WTC11 (cell line): ENCODE data around the gene FAM76B. TPM values are rescaled to one million over a fixed set of nuclear protein-coding genes. Genes with fewer than 3 reads are reported as not detected.

Experiments
- ATAC-seq: fragments of 200-7000 bp; cut with Tn5 transposase; 2 replicates; pipeline ENCODE4 v1.10.0; 2021; ENCODE audit warnings: mild to moderate bottlenecking, moderate library complexity
- CTCF ChIA-PET: fragments of 300-600 bp; sonication (Branson Sonifier 250); formaldehyde crosslinking; loops from one replicate; lab custom pipeline; 2021; ENCODE audit warnings: antibody characterized with exemption; lab: Charles Lee
- POLR2A ChIA-PET: fragments of 350-600 bp; sonication (Branson Sonifier 250); formaldehyde crosslinking; loops from one replicate; lab custom pipeline; 2021; ENCODE audit warnings: antibody characterized with exemption; lab: Charles Lee
- DNase-seq: peaks from one replicate; pipeline ENCODE4 v3.0.0; 2021; ENCODE audit warnings: low spot score
- H3K27ac Mint-ChIP-seq: 2 replicates; pipeline ENCODE4 v1.8.0; 2021; ENCODE audit warnings: mixed read lengths
- H3K27me3 Mint-ChIP-seq: 2 replicates; pipeline ENCODE4 v1.8.0; 2021; ENCODE audit warnings: low read depth, mild to moderate bottlenecking, moderate library complexity, mixed read lengths
- H3K36me3 Mint-ChIP-seq: 2 replicates; pipeline ENCODE4 v1.8.0; 2021; ENCODE audit warnings: mixed read lengths
- H3K4me1 Mint-ChIP-seq: 2 replicates; pipeline ENCODE4 v1.8.0; 2022; ENCODE audit warnings: mixed read lengths
- H3K4me3 Mint-ChIP-seq: 2 replicates; pipeline ENCODE4 v1.8.0; 2021; ENCODE audit warnings: mild to moderate bottlenecking, moderate library complexity, mixed read lengths
- H3K9me3 Mint-ChIP-seq: 2 replicates; pipeline ENCODE4 v1.8.0; 2021; ENCODE audit warnings: mixed read lengths
- FOXK1 ChIP-seq: sonication (generic); formaldehyde crosslinking; IDR thresholded peaks from 2 replicates; pipeline ENCODE4 v1.8.0; 2022; ENCODE audit warnings: mild to moderate bottlenecking, moderate library complexity, missing genetic modification reagents
- GRHL2 ChIP-seq: fragments of 250-450 bp; sonication (Bioruptor Pico); IDR thresholded peaks from 2 replicates; pipeline ENCODE4 v1.8.0; 2022; ENCODE audit warnings: mild to moderate bottlenecking, moderate library complexity; ENCODE audit not compliant: insufficient replicate concordance, severe bottlenecking
- MXD4 ChIP-seq: fragments of 250-450 bp; sonication (Bioruptor Pico); IDR thresholded peaks from 2 replicates; pipeline ENCODE4 v1.8.0; 2021; ENCODE audit warnings: mild to moderate bottlenecking, moderate library complexity, borderline replicate concordance
- NFYB ChIP-seq: sonication (generic); formaldehyde crosslinking; conservative IDR thresholded peaks from 2 replicates; pipeline ENCODE4 v1.8.0; 2022; ENCODE audit warnings: low read depth, missing genetic modification reagents
- NR3C1 ChIP-seq: sonication (generic); formaldehyde crosslinking; conservative IDR thresholded peaks from 2 replicates; pipeline ENCODE4 v1.8.1; 2023; ENCODE audit warnings: low read depth, mild to moderate bottlenecking, missing genetic modification reagents
- OVOL2 ChIP-seq: fragments of 250-450 bp; sonication (Bioruptor Pico); IDR thresholded peaks from 2 replicates; pipeline ENCODE4 v1.9.0; 2021; ENCODE audit warnings: mild to moderate bottlenecking, borderline replicate concordance
- RELA ChIP-seq: sonication (generic); formaldehyde crosslinking; IDR thresholded peaks from 2 replicates; pipeline ENCODE4 v1.8.1; 2022; ENCODE audit warnings: missing genetic modification reagents, mild to moderate bottlenecking, borderline replicate concordance
- ZNF138 ChIP-seq: sonication (generic); formaldehyde crosslinking; conservative IDR thresholded peaks from 2 replicates; pipeline ENCODE4 v1.8.1; 2022; ENCODE audit warnings: mild to moderate bottlenecking, moderate library complexity, missing genetic modification reagents
- ZNF219 ChIP-seq: sonication (generic); formaldehyde crosslinking; IDR thresholded peaks from 2 replicates; pipeline ENCODE4 v1.8.0; 2023; ENCODE audit warnings: missing genetic modification reagents, mild to moderate bottlenecking, borderline replicate concordance
- total RNA-seq: library from RNA; stranded (reverse); gene quantifications from 3 replicates; pipeline ENCODE4 v1.2.3, GENCODE V29; 2021
- TF ChIP-seq, protein P1 (sequence below): fragments of 250-450 bp; sonication (Bioruptor Pico); IDR thresholded peaks from 2 replicates; pipeline ENCODE4 v1.9.0; 2021; ENCODE audit warnings: mild to moderate bottlenecking, borderline replicate concordance
- TF ChIP-seq, protein P2 (sequence below): sonication (generic); formaldehyde crosslinking; IDR thresholded peaks from 2 replicates; pipeline ENCODE4 v1.8.0; 2023; ENCODE audit warnings: mild to moderate bottlenecking, missing genetic modification reagents
- TF ChIP-seq, protein P3 (sequence below): fragments of 250-450 bp; sonication (Bioruptor Pico); IDR thresholded peaks from 2 replicates; pipeline ENCODE4 v1.9.0; 2021; ENCODE audit warnings: mild to moderate bottlenecking
- TF ChIP-seq, protein P4 (sequence below): sonication (generic); formaldehyde crosslinking; IDR thresholded peaks from 2 replicates; pipeline ENCODE4 v1.8.1; 2023; ENCODE audit warnings: mild to moderate bottlenecking, missing genetic modification reagents, moderate library complexity
- TF ChIP-seq, protein P5 (sequence below): sonication (generic); formaldehyde crosslinking; IDR thresholded peaks from 2 replicates; pipeline ENCODE4 v1.8.1; 2022; ENCODE audit warnings: low read depth, missing genetic modification reagents, borderline replicate concordance
- TF ChIP-seq, protein P6 (sequence below): fragments of 250-450 bp; sonication (Bioruptor Pico); conservative IDR thresholded peaks from 2 replicates; pipeline ENCODE4 v1.9.0; 2021; ENCODE audit warnings: mild to moderate bottlenecking
- TF ChIP-seq, protein P7 (sequence below): sonication (generic); formaldehyde crosslinking; IDR thresholded peaks from 2 replicates; pipeline ENCODE4 v1.8.0; 2022; ENCODE audit warnings: mild to moderate bottlenecking, missing genetic modification reagents

Gene FAM76B
- total RNA-seq, 1 experiment from 2014 or later, result 30.0 TPM

DNA sequence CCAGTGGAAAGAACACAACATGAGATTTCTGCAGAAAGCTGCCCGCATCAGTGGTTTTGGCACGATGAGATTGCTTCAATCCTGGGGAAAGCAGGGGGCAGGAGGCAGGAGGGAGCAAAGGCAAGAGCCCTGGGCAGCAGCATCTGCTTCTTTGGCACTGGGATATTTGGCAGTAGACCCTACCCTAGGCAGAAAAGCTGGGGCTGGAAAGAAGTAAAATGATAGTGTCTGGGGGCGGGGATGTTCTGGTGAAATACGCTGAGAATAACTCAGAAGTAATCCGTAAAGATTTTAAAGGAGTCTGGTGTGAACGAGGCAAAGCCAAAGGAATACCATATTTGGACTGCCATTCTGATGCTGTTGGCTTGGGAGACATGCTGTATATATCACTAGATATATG lies 62.0 kb downstream of the FAM76B start (continued):
- TF ChIP-seq, protein P1, sequence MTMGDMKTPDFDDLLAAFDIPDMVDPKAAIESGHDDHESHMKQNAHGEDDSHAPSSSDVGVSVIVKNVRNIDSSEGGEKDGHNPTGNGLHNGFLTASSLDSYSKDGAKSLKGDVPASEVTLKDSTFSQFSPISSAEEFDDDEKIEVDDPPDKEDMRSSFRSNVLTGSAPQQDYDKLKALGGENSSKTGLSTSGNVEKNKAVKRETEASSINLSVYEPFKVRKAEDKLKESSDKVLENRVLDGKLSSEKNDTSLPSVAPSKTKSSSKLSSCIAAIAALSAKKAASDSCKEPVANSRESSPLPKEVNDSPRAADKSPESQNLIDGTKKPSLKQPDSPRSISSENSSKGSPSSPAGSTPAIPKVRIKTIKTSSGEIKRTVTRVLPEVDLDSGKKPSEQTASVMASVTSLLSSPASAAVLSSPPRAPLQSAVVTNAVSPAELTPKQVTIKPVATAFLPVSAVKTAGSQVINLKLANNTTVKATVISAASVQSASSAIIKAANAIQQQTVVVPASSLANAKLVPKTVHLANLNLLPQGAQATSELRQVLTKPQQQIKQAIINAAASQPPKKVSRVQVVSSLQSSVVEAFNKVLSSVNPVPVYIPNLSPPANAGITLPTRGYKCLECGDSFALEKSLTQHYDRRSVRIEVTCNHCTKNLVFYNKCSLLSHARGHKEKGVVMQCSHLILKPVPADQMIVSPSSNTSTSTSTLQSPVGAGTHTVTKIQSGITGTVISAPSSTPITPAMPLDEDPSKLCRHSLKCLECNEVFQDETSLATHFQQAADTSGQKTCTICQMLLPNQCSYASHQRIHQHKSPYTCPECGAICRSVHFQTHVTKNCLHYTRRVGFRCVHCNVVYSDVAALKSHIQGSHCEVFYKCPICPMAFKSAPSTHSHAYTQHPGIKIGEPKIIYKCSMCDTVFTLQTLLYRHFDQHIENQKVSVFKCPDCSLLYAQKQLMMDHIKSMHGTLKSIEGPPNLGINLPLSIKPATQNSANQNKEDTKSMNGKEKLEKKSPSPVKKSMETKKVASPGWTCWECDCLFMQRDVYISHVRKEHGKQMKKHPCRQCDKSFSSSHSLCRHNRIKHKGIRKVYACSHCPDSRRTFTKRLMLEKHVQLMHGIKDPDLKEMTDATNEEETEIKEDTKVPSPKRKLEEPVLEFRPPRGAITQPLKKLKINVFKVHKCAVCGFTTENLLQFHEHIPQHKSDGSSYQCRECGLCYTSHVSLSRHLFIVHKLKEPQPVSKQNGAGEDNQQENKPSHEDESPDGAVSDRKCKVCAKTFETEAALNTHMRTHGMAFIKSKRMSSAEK (CRISPR knock-in tag), result no peak
- no peak for TF ChIP-seq ZNF138 (CRISPR knock-in tag)
- TF ChIP-seq NFYB (CRISPR knock-in tag), result no peak
- no peak for TF ChIP-seq ZNF219 (CRISPR knock-in tag)

DNA sequence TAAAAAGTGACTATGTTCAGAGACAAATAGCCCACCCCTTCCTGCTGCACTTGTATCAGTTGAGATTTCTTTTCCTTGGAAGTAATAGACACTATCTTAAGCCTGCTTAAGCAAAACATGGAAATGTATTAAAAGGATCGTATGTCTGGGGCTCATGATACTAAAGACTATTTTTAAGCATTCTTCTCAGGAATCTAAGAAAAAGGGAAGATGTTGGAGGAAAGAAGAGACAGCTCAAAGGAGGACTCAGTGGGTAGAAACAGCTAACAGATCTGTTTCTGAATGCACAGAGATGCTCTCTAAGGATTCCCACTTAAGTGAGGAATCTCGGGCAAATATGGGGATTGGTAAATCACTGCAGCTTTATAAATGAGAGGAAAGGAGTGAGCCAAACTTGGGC lies 62.5 kb downstream of the FAM76B start:
- no peak for DNase-seq
- peaks cover 8% of the 10 kb centered on the region for H3K9me3 Mint-ChIP-seq
- ChIA-PET CTCF (interaction anchor here (1.1 to 1.2 kb wide), 2 partner anchors 12 to 22 kb away, joined by 3 to 5 read pairs; no protein-coding TSS in a partner anchor), POLR2A (no interaction called here)
- H3K27ac Mint-ChIP-seq, result no peak overlapping the region
- TF ChIP-seq, protein P2, sequence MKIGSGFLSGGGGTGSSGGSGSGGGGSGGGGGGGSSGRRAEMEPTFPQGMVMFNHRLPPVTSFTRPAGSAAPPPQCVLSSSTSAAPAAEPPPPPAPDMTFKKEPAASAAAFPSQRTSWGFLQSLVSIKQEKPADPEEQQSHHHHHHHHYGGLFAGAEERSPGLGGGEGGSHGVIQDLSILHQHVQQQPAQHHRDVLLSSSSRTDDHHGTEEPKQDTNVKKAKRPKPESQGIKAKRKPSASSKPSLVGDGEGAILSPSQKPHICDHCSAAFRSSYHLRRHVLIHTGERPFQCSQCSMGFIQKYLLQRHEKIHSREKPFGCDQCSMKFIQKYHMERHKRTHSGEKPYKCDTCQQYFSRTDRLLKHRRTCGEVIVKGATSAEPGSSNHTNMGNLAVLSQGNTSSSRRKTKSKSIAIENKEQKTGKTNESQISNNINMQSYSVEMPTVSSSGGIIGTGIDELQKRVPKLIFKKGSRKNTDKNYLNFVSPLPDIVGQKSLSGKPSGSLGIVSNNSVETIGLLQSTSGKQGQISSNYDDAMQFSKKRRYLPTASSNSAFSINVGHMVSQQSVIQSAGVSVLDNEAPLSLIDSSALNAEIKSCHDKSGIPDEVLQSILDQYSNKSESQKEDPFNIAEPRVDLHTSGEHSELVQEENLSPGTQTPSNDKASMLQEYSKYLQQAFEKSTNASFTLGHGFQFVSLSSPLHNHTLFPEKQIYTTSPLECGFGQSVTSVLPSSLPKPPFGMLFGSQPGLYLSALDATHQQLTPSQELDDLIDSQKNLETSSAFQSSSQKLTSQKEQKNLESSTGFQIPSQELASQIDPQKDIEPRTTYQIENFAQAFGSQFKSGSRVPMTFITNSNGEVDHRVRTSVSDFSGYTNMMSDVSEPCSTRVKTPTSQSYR, result no peak
- TF ChIP-seq GRHL2 (CRISPR knock-in tag) (no peak), RELA (CRISPR knock-in tag) (no peak), FOXK1 (no peak)
- TF ChIP-seq, protein P3, sequence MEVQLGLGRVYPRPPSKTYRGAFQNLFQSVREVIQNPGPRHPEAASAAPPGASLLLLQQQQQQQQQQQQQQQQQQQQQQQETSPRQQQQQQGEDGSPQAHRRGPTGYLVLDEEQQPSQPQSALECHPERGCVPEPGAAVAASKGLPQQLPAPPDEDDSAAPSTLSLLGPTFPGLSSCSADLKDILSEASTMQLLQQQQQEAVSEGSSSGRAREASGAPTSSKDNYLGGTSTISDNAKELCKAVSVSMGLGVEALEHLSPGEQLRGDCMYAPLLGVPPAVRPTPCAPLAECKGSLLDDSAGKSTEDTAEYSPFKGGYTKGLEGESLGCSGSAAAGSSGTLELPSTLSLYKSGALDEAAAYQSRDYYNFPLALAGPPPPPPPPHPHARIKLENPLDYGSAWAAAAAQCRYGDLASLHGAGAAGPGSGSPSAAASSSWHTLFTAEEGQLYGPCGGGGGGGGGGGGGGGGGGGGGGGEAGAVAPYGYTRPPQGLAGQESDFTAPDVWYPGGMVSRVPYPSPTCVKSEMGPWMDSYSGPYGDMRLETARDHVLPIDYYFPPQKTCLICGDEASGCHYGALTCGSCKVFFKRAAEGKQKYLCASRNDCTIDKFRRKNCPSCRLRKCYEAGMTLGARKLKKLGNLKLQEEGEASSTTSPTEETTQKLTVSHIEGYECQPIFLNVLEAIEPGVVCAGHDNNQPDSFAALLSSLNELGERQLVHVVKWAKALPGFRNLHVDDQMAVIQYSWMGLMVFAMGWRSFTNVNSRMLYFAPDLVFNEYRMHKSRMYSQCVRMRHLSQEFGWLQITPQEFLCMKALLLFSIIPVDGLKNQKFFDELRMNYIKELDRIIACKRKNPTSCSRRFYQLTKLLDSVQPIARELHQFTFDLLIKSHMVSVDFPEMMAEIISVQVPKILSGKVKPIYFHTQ (CRISPR knock-in tag), result no peak
- TF ChIP-seq, protein P4, sequence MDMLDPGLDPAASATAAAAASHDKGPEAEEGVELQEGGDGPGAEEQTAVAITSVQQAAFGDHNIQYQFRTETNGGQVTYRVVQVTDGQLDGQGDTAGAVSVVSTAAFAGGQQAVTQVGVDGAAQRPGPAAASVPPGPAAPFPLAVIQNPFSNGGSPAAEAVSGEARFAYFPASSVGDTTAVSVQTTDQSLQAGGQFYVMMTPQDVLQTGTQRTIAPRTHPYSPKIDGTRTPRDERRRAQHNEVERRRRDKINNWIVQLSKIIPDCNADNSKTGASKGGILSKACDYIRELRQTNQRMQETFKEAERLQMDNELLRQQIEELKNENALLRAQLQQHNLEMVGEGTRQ (CRISPR knock-in tag), result no peak
- H3K36me3 Mint-ChIP-seq, result no peaks in the 10 kb centered on the region
- H3K27me3 Mint-ChIP-seq, result no peaks in the 10 kb centered on the region; the same call in 1 of the 2 replicates
- no peak overlapping the region for H3K4me3 Mint-ChIP-seq
- no peak for ATAC-seq
- H3K4me1 Mint-ChIP-seq, result no peaks in the 10 kb centered on the region

DNA sequence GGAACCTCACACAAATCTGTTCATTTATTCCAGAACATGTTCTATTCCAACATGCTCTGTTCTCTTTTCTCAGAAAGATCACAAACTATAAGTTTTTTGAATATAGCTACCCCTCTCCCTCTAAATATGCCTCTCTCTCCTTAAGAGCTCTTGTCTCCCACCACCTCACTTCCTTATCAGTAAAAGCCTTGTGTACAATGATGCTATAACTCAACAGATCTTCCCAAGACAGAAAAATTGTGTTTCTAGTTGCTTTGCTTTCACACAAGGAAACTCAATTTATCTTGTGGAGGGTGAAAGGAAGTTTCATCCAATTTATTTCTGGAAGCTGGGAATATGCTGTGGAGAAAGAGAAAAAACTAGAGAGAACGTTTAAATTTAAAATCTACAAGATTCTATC lies 64.4 kb downstream of the FAM76B start:
- CTCF ChIA-PET, result interaction anchor here (1.0 kb wide), 1 partner anchor 19 kb away, joined by 3 read pairs; no protein-coding TSS in a partner anchor
- no peak for ATAC-seq
- no peak for DNase-seq
- Mint-ChIP-seq H3K9me3 (peaks cover 8% of the 10 kb centered on the region), H3K4me1 (no peaks in the 10 kb centered on the region), H3K4me3 (no peak overlapping the region), H3K36me3 (no peaks in the 10 kb centered on the region), H3K27me3 (no peaks in the 10 kb centered on the region; the same call in 1 of the 2 replicates), H3K27ac (no peak overlapping the region)
- POLR2A ChIA-PET, result no interaction called here
- no peak for TF ChIP-seq GRHL2 (CRISPR knock-in tag)
- TF ChIP-seq, protein P5, sequence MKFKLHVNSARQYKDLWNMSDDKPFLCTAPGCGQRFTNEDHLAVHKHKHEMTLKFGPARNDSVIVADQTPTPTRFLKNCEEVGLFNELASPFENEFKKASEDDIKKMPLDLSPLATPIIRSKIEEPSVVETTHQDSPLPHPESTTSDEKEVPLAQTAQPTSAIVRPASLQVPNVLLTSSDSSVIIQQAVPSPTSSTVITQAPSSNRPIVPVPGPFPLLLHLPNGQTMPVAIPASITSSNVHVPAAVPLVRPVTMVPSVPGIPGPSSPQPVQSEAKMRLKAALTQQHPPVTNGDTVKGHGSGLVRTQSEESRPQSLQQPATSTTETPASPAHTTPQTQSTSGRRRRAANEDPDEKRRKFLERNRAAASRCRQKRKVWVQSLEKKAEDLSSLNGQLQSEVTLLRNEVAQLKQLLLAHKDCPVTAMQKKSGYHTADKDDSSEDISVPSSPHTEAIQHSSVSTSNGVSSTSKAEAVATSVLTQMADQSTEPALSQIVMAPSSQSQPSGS (CRISPR knock-in tag), result no peak
- TF ChIP-seq, protein P6, sequence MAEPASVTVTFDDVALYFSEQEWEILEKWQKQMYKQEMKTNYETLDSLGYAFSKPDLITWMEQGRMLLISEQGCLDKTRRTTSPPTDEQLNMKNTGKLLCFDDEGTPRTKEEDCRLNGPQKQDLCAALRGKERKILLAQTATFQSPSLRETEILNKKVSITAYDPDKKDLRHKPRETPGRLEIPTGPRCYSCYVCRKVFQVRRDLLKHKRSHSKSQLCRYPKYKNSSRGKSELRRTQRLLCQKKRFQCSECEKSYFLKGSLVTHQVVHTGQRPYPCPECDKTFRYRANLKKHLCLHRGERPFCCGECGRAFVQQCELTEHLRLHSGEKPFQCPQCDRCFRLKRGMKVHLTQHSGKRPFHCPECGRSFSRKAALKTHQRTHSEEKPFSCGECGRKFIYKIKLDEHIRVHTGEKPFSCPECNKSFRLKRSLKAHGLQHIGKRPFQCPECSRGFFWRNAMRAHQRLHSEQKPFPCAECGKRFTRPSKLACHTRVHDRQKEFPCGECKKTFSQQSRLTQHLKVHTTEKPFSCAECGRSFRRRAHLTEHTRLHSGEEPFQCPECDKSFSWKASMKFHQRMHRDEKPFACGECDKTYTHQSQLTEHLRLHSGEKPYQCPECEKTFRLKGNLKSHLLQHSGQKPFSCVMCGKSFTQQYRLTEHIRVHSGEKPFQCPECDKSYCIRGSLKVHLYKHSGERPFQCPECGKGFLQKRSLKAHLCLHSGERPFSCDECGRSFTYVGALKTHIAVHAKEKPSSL, result no peak
- no peak for TF ChIP-seq MXD4 (CRISPR knock-in tag)
- no peak for TF ChIP-seq OVOL2 (CRISPR knock-in tag)
- TF ChIP-seq, protein P7, sequence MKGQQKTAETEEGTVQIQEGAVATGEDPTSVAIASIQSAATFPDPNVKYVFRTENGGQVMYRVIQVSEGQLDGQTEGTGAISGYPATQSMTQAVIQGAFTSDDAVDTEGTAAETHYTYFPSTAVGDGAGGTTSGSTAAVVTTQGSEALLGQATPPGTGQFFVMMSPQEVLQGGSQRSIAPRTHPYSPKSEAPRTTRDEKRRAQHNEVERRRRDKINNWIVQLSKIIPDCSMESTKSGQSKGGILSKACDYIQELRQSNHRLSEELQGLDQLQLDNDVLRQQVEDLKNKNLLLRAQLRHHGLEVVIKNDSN (CRISPR knock-in tag), result no peak
- TF ChIP-seq NR3C1 (CRISPR knock-in tag), result no peak
- no peak for TF ChIP-seq ZNF219 (CRISPR knock-in tag)
